Fibroblast of villous mesenchyme (primary cell): ENCODE results near the gene CCDC86. TPM values are rescaled to one million over a fixed set of nuclear protein-coding genes. Genes with fewer than 3 reads are reported as not detected.
A peak's percentile ranks its signal among the peaks of the same experiment; 100 is the strongest.

Experiments
- DNase-seq: peaks from one replicate; pipeline ENCODE4 v3.0.0-alpha.2; 2010; ENCODE audit warnings: low read depth
- H3K4me3 ChIP-seq: 2 replicates; pipeline ENCODE4 v1.5.1; 2011; ENCODE audit warnings: low read depth, mild to moderate bottlenecking, low read length
- CTCF ChIP-seq: IDR thresholded peaks from 2 replicates; pipeline ENCODE4 v1.5.1; 2012; ENCODE audit warnings: low read depth, mild to moderate bottlenecking, low read length; ENCODE audit not compliant: insufficient read depth
- total RNA-seq: library from RNA; depleted of rRNA; stranded (reverse); fragments of >200 nt; gene quantifications from 2 replicates; pipeline ENCODE4 v1.2.3, GENCODE V29; 2012

The CCDC86 gene
- total RNA-seq, 1 donor, result 11.2 TPM

GRCh38 chr11:60831143-60831500 lies 10.8 kb upstream of the CCDC86 start:
- no peak overlapping the region for H3K4me3 ChIP-seq
- DNase-seq, result peak; percentile 72
- peak; percentile 93 for TF ChIP-seq CTCF

GRCh38 chr11:60831501-60832079 lies 10.3 kb upstream of the CCDC86 start:
- no peak overlapping the region for H3K4me3 ChIP-seq
- peak; percentile 11 for DNase-seq
- TF ChIP-seq CTCF, result no peak

- H3K4me3 ChIP-seq, result no peak overlapping the region
- TF ChIP-seq CTCF, result no peak
- no peak for DNase-seq
Observed at GRCh38 chr11:60834742-60835533, 7.0 kb upstream of the CCDC86 start.

GRCh38 chr11:60835534-60835846 lies 6.4 kb upstream of the CCDC86 start:
- no peak for DNase-seq
- H3K4me3 ChIP-seq, result no peak overlapping the region
- TF ChIP-seq CTCF, result no peak

- DNase-seq, result no peak
- H3K4me3 ChIP-seq, result no peak overlapping the region
- TF ChIP-seq CTCF, result no peak
Observed at GRCh38 chr11:60836866-60837515, 4.9 kb upstream of the CCDC86 start.

- no peak for DNase-seq
- peak; percentile 55 for TF ChIP-seq CTCF
- no peak overlapping the region for H3K4me3 ChIP-seq
Observed at GRCh38 chr11:60838132-60838531, 3.8 kb upstream of the CCDC86 start.
